T47D (cell line): Measurements from ENCODE around the gene KNL1.
A peak's percentile ranks its signal among the peaks of the same experiment; 100 is the strongest.
"Not testable (repeated sequence)": the region's sequence is repeated elsewhere in the genome, so short reads cannot be mapped to it uniquely, and the experiment has no call there.

Source experiments
- DNase-seq, 2 experiments: peaks; one replicate each; pipeline versions ENCODE4 v3.0.0 to v3.0.0-alpha.2; 2011 to 2012; ENCODE audit warnings: low read depth in 1 of 2, low spot score in 1 of 2
- JUND ChIP-seq: IDR thresholded peaks from 2 replicates; pipeline ENCODE4 v1.6.1; 2012; ENCODE audit warnings: low read depth
- in situ Hi-C: cut with HindIII; loops from 2 replicates; pipeline ENCODE4 v1.10.0; 2016; ENCODE audit warnings: low sequenced_read_pairs, low pct_unique_long_range_greater_than_20kb

The KNL1 gene

DNA sequence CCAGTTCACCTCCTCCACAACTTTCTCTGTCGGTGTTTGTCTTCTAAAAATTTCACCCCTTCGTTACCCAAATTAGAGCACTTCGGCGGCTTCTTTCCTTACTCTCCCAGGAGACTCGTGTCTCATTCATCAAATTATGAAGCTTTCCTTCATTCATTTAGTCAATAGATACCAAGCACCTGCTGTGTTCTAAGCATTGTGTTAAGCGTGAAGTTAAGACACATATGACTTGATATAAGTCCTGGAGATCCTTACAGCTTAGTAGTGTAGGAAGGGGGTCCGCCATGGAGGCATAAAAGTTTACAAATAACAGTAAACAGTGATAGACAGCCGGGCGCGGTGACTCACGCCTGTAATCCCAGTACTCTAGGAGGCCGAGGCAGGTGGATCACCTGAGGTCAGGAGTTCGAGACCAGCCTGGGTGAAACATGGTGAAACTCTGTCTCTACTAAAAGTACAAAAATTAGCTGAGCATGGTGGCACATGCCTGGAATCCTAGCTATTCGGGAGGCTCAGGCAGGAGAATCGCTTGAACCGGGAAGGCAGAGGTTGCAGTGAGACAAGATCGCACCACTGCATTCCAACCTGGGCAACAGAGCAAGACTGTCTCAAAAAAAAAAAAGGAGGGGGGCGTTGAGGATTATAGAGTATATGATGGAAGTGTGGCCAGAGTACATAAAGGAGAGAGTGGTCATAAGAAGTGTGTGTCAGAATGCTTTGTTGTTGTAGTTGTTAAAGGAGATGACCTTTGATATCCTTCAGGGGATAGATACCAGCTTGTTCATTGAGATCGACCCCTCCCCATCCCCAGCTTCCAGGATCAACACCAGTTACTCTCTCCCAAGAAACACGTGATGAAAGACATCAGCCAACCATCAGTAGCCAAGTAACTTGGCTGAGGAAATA is 28.5 kb upstream of the KNL1 start:
- in situ Hi-C loops = no loop called here
- TF ChIP-seq JUND = no peak
- DNase-seq = peak in 1 of 2 experiments; percentile 35

DNA sequence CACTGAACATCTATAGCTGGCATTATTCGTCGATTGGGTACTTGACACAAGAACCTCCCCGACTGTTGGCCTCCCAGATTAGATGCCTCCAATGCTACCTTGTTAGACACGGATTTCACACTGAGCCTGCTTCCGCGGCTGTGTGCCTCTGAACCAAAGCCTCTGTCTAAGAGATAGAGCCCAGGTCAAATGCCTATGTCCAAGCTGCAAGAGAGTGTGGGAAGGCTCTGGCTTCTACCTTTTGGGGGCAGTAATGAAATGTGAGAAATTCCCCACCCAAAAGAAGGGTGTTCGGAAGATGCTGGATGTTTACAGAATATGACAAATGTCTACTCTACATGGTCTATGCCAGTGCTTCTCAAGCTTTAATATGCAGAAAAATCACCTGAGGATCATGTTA is 26.9 kb upstream of the KNL1 start:
- DNase-seq = peak in 1 of 2 experiments; percentile 52
- no peak for TF ChIP-seq JUND
- in situ Hi-C loops = no loop called here

- no peak for TF ChIP-seq JUND
- peak; percentile 86 to 94 for DNase-seq
- in situ Hi-C loops = no loop called here
Measured at GRCh38 chr15:40569129-40569953, 24.7 kb upstream of the KNL1 start, which contains the start of gene RPUSD2. TSS of gene RPUSD2 (plus strand) at chr15:40569299. CDS start at chr15:40569338, 39 bp downstream.

GRCh38 chr15:40575113-40575512 is 18.9 kb upstream of the KNL1 start:
- no peak for DNase-seq
- TF ChIP-seq JUND = no peak
- in situ Hi-C loops = no loop called here

GRCh38 chr15:40576914-40577313 is 17.1 kb upstream of the KNL1 start:
- in situ Hi-C loops, DNase-seq: not testable (repeated sequence)

DNA sequence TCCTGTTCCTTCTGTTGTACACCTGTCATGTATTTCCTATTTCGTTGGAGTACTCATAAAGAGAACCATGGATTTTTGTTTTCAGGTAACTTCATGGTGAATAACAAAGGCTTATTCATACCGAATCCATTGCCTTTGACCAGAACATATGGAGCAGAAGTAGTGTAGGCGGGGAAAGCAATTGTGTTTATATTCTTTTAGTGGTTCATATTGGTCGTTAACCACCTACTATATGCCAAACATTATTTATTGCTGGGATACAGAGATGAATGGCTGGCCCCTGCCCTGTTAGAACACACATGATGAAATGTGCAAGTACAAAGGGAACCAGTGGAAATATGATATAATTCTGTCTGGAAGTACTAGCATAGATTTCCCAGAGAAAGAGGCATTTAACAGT is 15.2 kb upstream of the KNL1 start:
- TF ChIP-seq JUND = no peak
- DNase-seq = no peak
- in situ Hi-C loops = no loop called here

DNA sequence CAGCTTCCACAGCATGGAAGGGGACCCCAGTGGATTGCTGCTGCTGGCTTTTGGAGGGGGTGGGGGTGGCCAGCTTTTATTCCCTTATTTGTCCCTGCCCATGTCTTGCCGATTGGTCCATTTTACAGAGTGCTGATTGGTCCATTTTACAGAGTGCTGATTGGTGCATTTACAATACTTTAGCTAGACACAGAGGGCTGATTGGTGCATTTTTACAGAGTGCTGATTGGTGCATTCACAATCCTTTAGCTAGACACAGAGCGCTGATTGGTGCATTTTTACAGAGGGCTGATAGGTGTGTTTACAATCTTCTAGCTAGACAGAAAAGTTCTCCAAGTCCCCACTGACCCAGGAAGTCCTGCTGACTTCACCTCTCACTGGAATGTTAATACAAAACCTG is 12.3 kb upstream of the KNL1 start:
- in situ Hi-C loops = not testable (repeated sequence)

DNA sequence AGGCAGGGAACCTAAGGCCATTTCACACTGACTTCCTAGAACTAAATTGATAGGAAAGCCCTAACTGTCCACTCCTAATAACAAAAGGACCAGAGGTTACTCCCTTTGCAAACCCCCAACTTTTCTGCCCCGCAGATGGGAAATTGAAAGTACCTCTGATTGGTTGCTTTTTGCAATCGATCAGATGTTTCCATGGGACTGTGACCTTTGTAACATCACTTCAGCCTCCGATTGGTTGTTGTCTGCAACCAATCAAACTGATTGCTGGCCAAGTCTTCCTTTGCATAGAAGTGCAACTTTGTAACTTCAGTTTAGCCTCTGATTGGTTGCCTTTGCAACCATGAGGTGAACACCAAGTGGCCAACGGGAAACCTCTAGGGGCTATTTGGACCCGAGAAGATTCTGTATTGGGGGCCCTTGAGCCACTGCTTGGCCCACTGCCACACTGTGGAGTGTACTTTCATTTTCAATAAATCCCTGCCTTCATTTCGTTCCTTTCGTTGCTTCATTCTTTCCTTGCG is 11.3 kb upstream of the KNL1 start:
- peak; percentile 36 to 93 for DNase-seq
- in situ Hi-C loops = no loop called here
- TF ChIP-seq JUND = no peak

More for the DNA sequence above, 12.3 kb upstream of the KNL1 start:
- DNase-seq = not testable (repeated sequence)

GRCh38 chr15:40584191-40584590 is 9.9 kb upstream of the KNL1 start:
- DNase-seq = no peak
- in situ Hi-C loops = no loop called here
- TF ChIP-seq JUND = no peak

DNA sequence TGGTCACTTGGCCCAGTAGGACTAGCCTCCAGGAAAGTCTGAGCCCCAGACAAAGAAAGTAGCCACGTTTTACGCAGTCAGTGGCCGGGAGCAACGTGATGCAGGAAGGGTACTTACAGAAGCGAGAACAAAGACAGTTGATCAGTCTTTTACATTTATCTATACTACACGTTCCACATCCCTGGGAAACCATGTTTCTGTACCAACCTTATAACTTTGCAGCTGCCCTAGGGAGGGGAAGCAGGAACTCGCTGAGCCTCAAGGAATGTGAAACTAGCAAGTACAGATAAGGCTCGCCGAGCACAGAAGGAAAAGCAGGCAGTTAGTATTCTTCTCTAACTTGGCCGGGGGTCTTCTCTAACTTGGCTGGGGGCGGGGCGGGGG is 3.4 kb upstream of the KNL1 start:
- peak in 1 of 2 experiments; percentile 27 for DNase-seq
- TF ChIP-seq JUND = no peak
- in situ Hi-C loops = no loop called here

GRCh38 chr15:40591389-40591788 is 2.7 kb upstream of the KNL1 start:
- TF ChIP-seq JUND = no peak
- DNase-seq = no peak
- in situ Hi-C loops = no loop called here

DNA sequence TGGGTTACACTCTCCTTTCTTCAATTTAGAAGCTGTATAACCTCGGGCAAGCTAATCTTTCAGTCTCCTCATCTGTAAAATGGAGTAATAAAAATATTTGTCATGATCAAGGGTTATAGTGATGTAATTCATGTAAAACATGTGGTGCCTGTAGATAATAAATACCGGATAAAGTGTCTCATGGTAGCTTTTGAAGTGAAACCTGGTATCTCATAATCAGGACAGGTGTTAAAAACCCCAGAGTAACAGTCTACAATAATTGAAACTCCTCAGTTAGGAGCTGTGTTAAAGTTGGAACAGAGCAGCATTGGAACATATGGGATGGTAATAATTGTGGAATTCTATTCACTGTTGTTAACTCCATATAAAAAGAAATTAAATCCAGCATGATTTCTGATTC is 884 bp upstream of the KNL1 start:
- in situ Hi-C loops = no loop called here
- no peak for TF ChIP-seq JUND
- DNase-seq = no peak

GRCh38 chr15:40594429-40594836 is 384 bp downstream of the KNL1 start:
- DNase-seq = peak; percentile 30 to 77
- TF ChIP-seq JUND = no peak
- in situ Hi-C loops = no loop called here
